HL-60/S4 treated with phorbol 12-myristate 13-acetate at 8.2 ng/mL for 4 days and 3 days (cell line): ENCODE measurements around the gene MBD4.

Experiments used
- in situ Hi-C: fragments of 300-500 bp; cut with MboI; formaldehyde crosslinking; loops from 2 replicates; pipeline ENCODE4 v1.15.0; 2022; ENCODE audit warnings: low sequenced_read_pairs

The MBD4 gene

GRCh38 chr3:129463716-129464115, 24.0 kb upstream of the MBD4 start:
- in situ Hi-C loops, result no loop called here

- in situ Hi-C loops, result no loop called here
These were observed 23.3 kb upstream of the MBD4 start for GRCh38 chr3:129463094-129463493.

GRCh38 chr3:129462361-129462968, 22.7 kb upstream of the MBD4 start:
- in situ Hi-C loops, result no loop called here

GRCh38 chr3:129461461-129462146, 21.9 kb upstream of the MBD4 start:
- in situ Hi-C loops, result no loop called here

- in situ Hi-C loops, result no loop called here
These were observed 21.3 kb upstream of the MBD4 start for GRCh38 chr3:129461022-129461421.

- in situ Hi-C loops, result no loop called here
These were observed 20.8 kb upstream of the MBD4 start for GRCh38 chr3:129460572-129460971.

- in situ Hi-C loops, result no loop called here
These were observed 20.4 kb upstream of the MBD4 start for GRCh38 chr3:129460155-129460554.

- in situ Hi-C loops, result no loop called here
These were observed 14.0 kb upstream of the MBD4 start for GRCh38 chr3:129453732-129454131.

GRCh38 chr3:129449279-129450115, 9.7 kb upstream of the MBD4 start:
- in situ Hi-C loops, result no loop called here

GRCh38 chr3:129448186-129448895, 8.6 kb upstream of the MBD4 start:
- in situ Hi-C loops, result no loop called here

- in situ Hi-C loops, result no loop called here
These were observed 7.2 kb upstream of the MBD4 start for GRCh38 chr3:129446926-129447325.

- in situ Hi-C loops, result no loop called here
These were observed 5.7 kb upstream of the MBD4 start for GRCh38 chr3:129445471-129445870.

- in situ Hi-C loops, result no loop called here
These were observed 3.2 kb upstream of the MBD4 start for GRCh38 chr3:129442947-129443346.

GRCh38 chr3:129442486-129442885, 2.7 kb upstream of the MBD4 start:
- in situ Hi-C loops, result no loop called here

- in situ Hi-C loops, result no loop called here
These were observed 2.0 kb upstream of the MBD4 start for GRCh38 chr3:129441782-129442181.

- in situ Hi-C loops, result no loop called here
These were observed 1.5 kb upstream of the MBD4 start for GRCh38 chr3:129441215-129441614.

GRCh38 chr3:129440618-129441190, 956 bp upstream of the MBD4 start:
- in situ Hi-C loops, result no loop called here

GRCh38 chr3:129439226-129439816, 427 bp downstream of the MBD4 start:
- in situ Hi-C loops, result no loop called here

- in situ Hi-C loops, result no loop called here
These were observed 4.4 kb downstream of the MBD4 start for GRCh38 chr3:129435367-129435766.

GRCh38 chr3:129434140-129434539, 5.6 kb downstream of the MBD4 start:
- in situ Hi-C loops, result no loop called here

GRCh38 chr3:129433565-129433964, 6.2 kb downstream of the MBD4 start:
- in situ Hi-C loops, result no loop called here
